ENCODE measurements around the gene PDK2.

The PDK2 gene

DNA sequence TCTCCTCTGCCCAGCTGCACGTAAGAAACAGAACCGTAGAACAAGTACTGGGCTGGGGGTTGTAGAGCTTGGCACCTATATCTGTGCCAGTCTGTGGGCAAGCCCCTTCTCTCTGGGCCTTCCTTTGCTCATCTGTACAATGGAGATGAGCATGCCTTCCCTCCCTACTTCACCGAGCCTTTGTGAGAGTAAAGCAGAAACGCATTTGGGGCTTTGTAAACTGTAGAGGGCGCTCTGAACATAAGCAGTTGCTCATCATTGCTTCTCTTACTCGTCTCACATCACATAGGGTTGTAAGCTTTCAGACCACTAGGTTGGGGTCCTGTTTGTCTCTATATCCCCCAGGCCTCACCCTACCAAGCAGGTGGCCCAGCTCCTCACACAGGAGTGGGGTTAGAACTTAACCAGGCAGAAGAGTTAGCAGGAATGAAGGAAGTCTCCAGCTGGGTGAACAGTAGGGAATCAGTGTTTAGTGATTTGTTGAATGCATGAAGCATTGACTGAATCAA is 19.8 kb downstream of the PDK2 start:
- DNase-seq (ENCODE audit: extremely low read depth in 1 of 2, low read depth in 1 of 2) = no peak

GRCh38 chr17:50115756-50116155 is 20.6 kb downstream of the PDK2 start:
- DNase-seq (ENCODE audit: extremely low read depth in 1 of 2, low read depth in 1 of 2) = no peak

GRCh38 chr17:50117202-50118051 is 22.3 kb downstream of the PDK2 start:
- DNase-seq (ENCODE audit: extremely low read depth in 1 of 2, low read depth in 1 of 2) = peak in 1 of 2 donors; percentile 44

- DNase-seq (ENCODE audit: extremely low read depth in 1 of 2, low read depth in 1 of 2) = no peak
Measured at GRCh38 chr17:50118076-50118827, 23.1 kb downstream of the PDK2 start.

DNA sequence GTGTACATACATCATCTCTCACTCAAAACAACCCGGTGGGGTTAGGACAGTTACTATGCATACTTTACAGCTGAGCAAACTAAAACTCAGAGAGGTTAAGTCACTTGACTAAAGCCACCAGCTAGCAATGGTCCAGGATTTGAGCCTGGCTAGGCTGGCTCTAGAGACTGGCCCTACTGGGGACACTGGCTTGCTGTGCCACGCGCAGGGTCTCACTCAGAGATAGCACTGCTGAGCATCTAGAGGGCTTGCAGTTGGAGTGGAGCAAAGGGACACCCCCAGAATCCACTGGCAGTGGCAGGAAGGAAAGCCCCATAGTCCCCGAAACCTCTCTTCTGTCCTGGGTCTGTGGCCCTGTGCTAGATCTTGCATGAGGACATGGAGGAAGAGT is 23.7 kb downstream of the PDK2 start:
- DNase-seq (ENCODE audit: extremely low read depth in 1 of 2, low read depth in 1 of 2) = no peak

GRCh38 chr17:50120475-50121253 is 25.5 kb downstream of the PDK2 start:
- DNase-seq (ENCODE audit: extremely low read depth in 1 of 2, low read depth in 1 of 2) = no peak

- DNase-seq (ENCODE audit: extremely low read depth in 1 of 2, low read depth in 1 of 2) = no peak
Measured at GRCh38 chr17:50122945-50123344, 27.8 kb downstream of the PDK2 start.

DNA sequence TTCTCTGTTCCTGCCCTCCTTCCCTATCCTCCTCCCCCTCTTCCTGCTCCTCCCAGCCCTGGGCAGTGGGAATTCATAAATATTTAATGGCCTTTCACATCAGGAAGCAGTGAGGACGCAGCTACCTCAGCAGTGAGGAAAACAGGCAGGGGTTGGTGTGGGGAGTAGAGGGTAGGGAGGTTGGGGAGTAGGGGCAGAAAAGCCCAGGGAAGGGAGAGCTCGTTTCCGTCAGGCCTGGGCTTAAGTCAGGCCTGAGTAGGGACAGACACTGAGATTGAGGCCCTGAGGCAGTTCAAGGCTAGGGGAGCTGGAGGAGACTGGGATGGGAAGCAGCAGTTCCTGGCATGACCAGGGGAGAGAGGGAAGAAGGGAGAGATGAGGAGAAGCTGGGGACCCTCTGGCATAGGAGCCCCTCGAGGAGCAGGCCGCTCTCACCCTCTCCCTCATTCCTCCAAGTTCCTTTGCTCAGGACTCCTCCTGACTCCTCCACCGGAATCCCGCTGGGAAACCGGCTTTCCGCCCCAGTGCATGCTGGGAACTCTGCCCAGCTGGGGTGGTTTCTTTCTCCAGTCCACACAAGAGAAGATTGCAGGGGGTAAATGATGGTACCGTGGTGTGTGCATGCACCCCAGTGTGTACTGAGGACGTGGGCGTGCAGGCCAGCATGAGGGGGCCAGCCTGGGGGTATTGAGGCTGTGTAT is 28.6 kb downstream of the PDK2 start:
- no peak for DNase-seq (ENCODE audit: extremely low read depth in 1 of 2, low read depth in 1 of 2)

- no peak for DNase-seq (ENCODE audit: extremely low read depth in 1 of 2, low read depth in 1 of 2)
Measured at GRCh38 chr17:50125420-50125997, 30.4 kb downstream of the PDK2 start.

GRCh38 chr17:50127697-50128361 is 32.7 kb downstream of the PDK2 start:
- DNase-seq (ENCODE audit: extremely low read depth in 1 of 2, low read depth in 1 of 2) = no peak

GRCh38 chr17:50128441-50129352 is 33.5 kb downstream of the PDK2 start:
- no peak for DNase-seq (ENCODE audit: extremely low read depth in 1 of 2, low read depth in 1 of 2)

DNA sequence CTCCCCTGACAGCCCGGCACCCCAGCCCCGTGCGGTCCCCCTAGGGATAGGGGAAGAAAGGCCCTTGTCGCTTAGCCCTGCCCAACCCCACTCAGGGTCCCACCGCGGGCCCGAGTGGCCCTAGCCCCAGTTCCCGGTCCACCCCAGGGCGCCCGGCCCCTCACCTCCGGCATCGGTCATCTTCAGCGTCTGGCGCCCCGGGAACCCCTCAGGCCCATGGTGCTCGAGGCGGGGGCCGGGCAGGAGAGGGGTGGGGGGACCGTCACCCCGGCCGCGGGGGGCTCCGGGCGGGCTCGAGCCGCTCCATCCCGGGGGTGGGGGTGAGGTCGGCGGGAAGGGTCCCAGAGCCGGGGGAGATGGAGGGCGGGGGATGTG is 34.2 kb downstream of the PDK2 start:
- DNase-seq (ENCODE audit: extremely low read depth in 1 of 2, low read depth in 1 of 2) = no peak

DNA sequence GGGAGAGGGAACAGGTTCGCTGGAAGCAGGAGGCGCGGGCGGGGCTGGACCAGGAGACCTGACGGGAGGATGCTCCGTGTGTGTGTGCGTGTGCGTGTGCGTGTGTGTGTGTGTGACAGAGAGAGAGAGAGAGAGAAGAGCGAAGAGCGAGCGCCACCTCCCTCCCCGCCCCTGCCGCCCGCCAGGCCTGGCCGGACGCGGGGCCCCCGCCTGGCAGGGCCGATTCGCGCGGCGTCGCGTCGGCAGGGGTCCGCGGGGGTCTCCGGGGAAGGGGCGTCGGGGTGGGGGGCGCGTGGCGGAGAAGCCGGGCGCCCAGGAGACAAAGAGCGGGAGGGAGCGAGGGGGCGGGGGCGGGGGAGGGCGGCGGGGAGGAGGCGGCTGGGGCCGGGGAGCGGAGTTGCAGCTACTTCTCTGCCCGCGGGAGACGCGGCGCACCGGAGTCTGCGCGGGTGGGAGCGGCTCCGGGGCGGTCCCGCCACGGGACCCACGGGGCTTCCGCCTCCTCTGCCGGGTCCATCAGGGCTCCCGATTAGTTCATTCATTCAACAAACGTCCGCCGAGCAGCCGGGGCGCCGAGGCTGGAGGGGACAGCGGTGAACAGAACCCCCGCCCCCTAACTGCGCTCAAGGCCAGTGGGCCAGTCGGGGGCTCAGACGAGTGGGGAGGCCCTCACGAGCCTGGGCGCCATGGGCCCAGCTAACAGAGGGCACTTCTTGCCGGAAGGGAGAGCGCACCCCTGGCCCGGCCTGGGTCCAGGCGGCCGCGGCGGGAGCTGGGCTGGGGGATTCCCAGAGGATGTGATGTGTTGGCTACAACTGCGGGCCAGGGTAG is 34.8 kb downstream of the PDK2 start, which contains the start of gene SAMD14:
TSS of gene SAMD14 (minus strand) at position 433 of the 831 bp plus-strand sequence. CDS start 5,201 bp downstream, outside the sequence.
- DNase-seq (ENCODE audit: extremely low read depth in 1 of 2, low read depth in 1 of 2) = no peak

DNA sequence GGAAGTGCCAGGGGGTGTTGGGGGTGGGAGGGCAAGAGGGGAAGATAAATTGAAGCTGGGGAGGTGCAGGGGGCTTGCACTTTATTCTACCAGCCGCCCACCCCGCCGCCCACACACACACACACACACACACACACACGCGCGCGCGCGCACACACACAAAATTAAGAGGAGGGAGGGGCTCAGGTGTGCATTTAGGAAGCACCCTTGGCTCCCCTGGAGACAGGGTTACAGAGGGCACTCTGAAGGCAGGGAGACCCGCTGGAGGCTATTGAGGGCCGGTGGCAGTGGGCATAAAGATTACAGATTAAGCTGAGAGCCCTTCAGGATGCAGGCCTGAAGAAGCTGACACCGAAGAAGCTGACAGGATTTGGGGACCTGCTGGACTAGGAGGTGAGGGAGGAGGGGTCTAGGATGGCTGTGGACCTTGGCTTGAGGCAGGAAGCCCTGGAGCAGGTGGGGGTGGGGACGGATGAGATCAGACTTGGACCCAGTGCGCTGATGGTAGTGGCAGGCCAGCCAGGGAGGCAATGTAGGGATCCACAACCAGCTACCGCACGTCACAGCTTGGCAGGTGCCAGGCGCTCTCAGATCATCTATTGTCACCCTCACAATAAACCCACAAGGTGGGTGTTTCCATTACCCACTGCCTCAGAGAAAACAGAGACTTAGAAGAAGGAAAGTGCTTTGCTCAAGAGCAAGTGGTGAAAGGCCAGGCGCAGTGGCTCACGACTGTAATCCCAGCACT is 35.6 kb downstream of the PDK2 start:
- DNase-seq (ENCODE audit: extremely low read depth in 1 of 2, low read depth in 1 of 2) = no peak

DNA sequence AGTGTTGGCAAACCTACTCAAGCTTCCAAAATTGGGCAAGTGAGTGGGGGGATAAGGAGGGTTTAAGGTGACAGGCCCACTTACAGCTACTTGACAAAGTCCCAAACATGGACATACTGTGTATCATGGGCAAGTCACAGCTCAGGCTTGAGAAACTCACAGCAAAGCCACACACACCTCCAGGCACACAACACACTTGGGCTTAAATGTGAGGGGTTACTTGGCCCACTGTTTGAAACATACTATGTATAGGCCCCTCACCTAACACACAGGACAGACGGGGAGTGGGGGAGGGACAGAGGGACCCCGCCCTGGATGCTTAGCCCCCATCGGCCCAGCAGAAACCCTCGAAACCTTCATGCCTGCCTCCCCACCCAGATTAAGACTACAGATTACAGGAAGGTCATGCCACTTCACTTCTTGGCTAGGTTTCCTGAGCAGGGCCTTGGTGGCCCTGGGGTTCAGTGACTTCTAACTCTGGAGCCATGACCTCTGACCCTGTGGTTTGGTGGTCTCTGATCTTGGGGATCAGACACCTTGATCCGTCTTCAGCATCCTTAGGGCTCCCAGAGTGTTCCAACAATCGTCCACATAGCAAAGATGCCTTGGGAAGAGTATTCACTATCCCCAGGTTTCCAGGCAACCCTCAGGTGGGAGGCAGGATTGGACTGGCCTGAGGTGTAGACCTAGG is 37.1 kb downstream of the PDK2 start:
- no peak for DNase-seq (ENCODE audit: extremely low read depth in 1 of 2, low read depth in 1 of 2)

DNA sequence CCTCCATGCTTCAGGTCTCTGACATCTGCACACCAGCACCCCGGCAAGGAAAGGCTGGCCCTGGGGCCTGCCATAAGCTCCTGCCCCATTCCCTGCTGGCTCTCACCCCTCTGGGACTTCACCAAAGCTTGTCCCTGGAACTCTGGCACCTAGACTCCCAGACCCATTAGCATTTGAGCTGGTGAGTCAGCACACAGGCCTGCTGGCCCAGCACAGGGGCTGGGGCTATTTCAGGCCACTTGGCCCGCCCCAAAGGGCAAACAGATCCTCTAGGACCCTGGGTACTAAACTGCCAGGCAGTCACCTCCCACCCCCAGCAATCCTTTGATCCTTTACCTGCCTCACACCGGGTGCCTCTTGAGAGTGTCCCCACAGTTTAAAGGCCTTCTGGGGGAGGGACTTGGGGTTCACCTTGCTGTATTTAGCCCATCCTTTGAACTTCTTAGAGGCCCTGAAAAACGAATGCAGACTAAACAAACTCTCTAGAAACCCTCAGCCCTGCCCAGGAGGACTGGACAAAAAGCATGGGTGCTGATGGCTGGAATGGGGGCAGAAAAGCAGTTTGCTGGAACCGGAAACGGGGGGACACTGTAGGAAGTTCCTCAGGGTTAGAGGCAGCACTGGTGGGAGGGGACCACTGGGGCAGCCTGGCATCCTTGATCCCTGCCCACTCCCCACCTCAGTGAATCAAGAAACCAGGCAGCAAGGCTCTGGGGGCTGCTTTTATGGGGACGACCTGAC is 38.0 kb downstream of the PDK2 start:
- no peak for DNase-seq (ENCODE audit: extremely low read depth in 1 of 2, low read depth in 1 of 2)

Data from stimulated activated CD8-positive, alpha-beta memory T cell treated with anti-CD3 and anti-CD28 coated beads, Interleukin-7, amount 100 ng/mL, for 48 hours (primary cell).